ENCODE measurements around the gene OGFOD3.
"Not testable (repeated sequence)": the region's sequence is repeated elsewhere in the genome, so short reads cannot be mapped to it uniquely, and the experiment has no call there.

The OGFOD3 gene

GRCh38 chr17:82461827-82462524 is 43.6 kb upstream of the OGFOD3 start:
- DNase-seq = no peak
- Histone ChIP-seq H3K9me3 (ENCODE audit: severe bottlenecking) (no peaks in the 10 kb centered on the region), H3K4me3 (ENCODE audit: low read depth, low read length) (no peak overlapping the region), H3K27me3 (ENCODE audit: insufficient read depth, low read depth, severe bottlenecking) (no peaks in the 10 kb centered on the region), H3K27ac (no peak overlapping the region), H3K36me3 (peaks cover 75% of the 10 kb centered on the region)
- no peak for TF ChIP-seq CTCF (IDR thresholded peaks at IDR 0.05; ENCODE audit: low read depth, low read length)

- H3K9me3 ChIP-seq (ENCODE audit: severe bottlenecking); DNase-seq; H3K27me3 ChIP-seq (ENCODE audit: insufficient read depth, low read depth, severe bottlenecking); H3K4me3 ChIP-seq (ENCODE audit: low read depth, low read length); H3K27ac ChIP-seq: not testable (repeated sequence)
- H3K36me3 ChIP-seq = peaks cover 54% of the 10 kb centered on the region
These were observed 41.5 kb upstream of the OGFOD3 start for GRCh38 chr17:82459936-82460335.

GRCh38 chr17:82458885-82459424 is 40.6 kb upstream of the OGFOD3 start:
- Histone ChIP-seq H3K4me3 (ENCODE audit: low read depth, low read length) (peak overlapping the region; percentile 85), H3K27ac (peak overlapping the region; percentile 100), H3K36me3 (peaks cover 44% of the 10 kb centered on the region), H3K9me3 (ENCODE audit: severe bottlenecking) (peaks cover 3% of the 10 kb centered on the region), H3K27me3 (ENCODE audit: insufficient read depth, low read depth, severe bottlenecking) (no peaks in the 10 kb centered on the region)
- no peak for DNase-seq
- no peak for TF ChIP-seq CTCF (IDR thresholded peaks at IDR 0.05; ENCODE audit: low read depth, low read length)

GRCh38 chr17:82458179-82458884 is 39.9 kb upstream of the OGFOD3 start, which contains the start of gene NARF:
TSS of gene NARF (plus strand) at chr17:82458741. CDS start at chr17:82458804, 63 bp downstream.
- TF ChIP-seq CTCF (IDR thresholded peaks at IDR 0.05; ENCODE audit: low read depth, low read length) = no peak
- Histone ChIP-seq H3K27ac (peak within 1 kb of the TSS; percentile 100), H3K4me3 (ENCODE audit: low read depth, low read length) (peak within 1 kb of the TSS; percentile 85), H3K36me3 (peaks cover 38% of the 10 kb centered on the region), H3K27me3 (ENCODE audit: insufficient read depth, low read depth, severe bottlenecking) (no peaks in the 10 kb centered on the region), H3K9me3 (ENCODE audit: severe bottlenecking) (peaks cover 7% of the 10 kb centered on the region)
- DNase-seq = peak; percentile 100

- no peak for TF ChIP-seq CTCF (IDR thresholded peaks at IDR 0.05; ENCODE audit: low read depth, low read length)
- H3K27me3 ChIP-seq (ENCODE audit: insufficient read depth, low read depth, severe bottlenecking) = no peaks in the 10 kb centered on the region
- no peak for DNase-seq
- peaks cover 12% of the 10 kb centered on the region for H3K9me3 ChIP-seq (ENCODE audit: severe bottlenecking)
- peaks cover 33% of the 10 kb centered on the region for H3K36me3 ChIP-seq
- H3K4me3 ChIP-seq (ENCODE audit: low read depth, low read length) = peak overlapping the region; percentile 85
- H3K27ac ChIP-seq = peak overlapping the region; percentile 100
These were observed 39.5 kb upstream of the OGFOD3 start for GRCh38 chr17:82457929-82458178.

GRCh38 chr17:82457073-82457928 is 38.9 kb upstream of the OGFOD3 start:
- Histone ChIP-seq H3K27ac (peak overlapping the region; percentile 100), H3K9me3 (ENCODE audit: severe bottlenecking) (peaks cover 16% of the 10 kb centered on the region), H3K36me3 (peaks cover 28% of the 10 kb centered on the region), H3K4me3 (ENCODE audit: low read depth, low read length) (peak overlapping the region; percentile 85), H3K27me3 (ENCODE audit: insufficient read depth, low read depth, severe bottlenecking) (no peaks in the 10 kb centered on the region)
- no peak for TF ChIP-seq CTCF (IDR thresholded peaks at IDR 0.05; ENCODE audit: low read depth, low read length)
- no peak for DNase-seq

GRCh38 chr17:82453706-82454105 is 35.3 kb upstream of the OGFOD3 start:
- not testable (repeated sequence) for H3K4me3 ChIP-seq (ENCODE audit: low read depth, low read length); H3K27ac ChIP-seq; H3K36me3 ChIP-seq; H3K27me3 ChIP-seq (ENCODE audit: insufficient read depth, low read depth, severe bottlenecking); DNase-seq
- peaks cover 23% of the 10 kb centered on the region for H3K9me3 ChIP-seq (ENCODE audit: severe bottlenecking)

GRCh38 chr17:82453151-82453550 is 34.8 kb upstream of the OGFOD3 start:
- DNase-seq, H3K27ac ChIP-seq: not testable (repeated sequence)
- peaks cover 23% of the 10 kb centered on the region for H3K9me3 ChIP-seq (ENCODE audit: severe bottlenecking)

More at GRCh38 chr17:82453151-82453550, 34.8 kb upstream of the OGFOD3 start:
- not testable (repeated sequence) for H3K4me3 ChIP-seq (ENCODE audit: low read depth, low read length); H3K36me3 ChIP-seq; H3K27me3 ChIP-seq (ENCODE audit: insufficient read depth, low read depth, severe bottlenecking)

Data from WERI-Rb-1 (cell line).